GM21381 (cell line): ENCODE data around the gene MRPL36.
"Not testable (repeated sequence)": the region's sequence is repeated elsewhere in the genome, so short reads cannot be mapped to it uniquely, and the experiment has no call there.

Source experiments
- ATAC-seq: cut with Tn5 transposase; IDR thresholded peaks from one replicate; pipeline ENCODE4 v1.9.1; 2021; ENCODE audit warnings: mild to moderate bottlenecking, moderate library complexity; ENCODE audit not compliant: unreplicated experiment

MRPL36 gene

GRCh38 chr5:1815881-1816292, 16.2 kb upstream of the MRPL36 start:
- ATAC-seq: no peak

GRCh38 chr5:1815071-1815786, 15.6 kb upstream of the MRPL36 start:
- ATAC-seq: no peak

- ATAC-seq: no peak
These were observed 14.8 kb upstream of the MRPL36 start for GRCh38 chr5:1814183-1815020.

- no peak for ATAC-seq
These were observed 11.0 kb upstream of the MRPL36 start for GRCh38 chr5:1810581-1811101.

GRCh38 chr5:1809416-1810035, 9.9 kb upstream of the MRPL36 start:
- no peak for ATAC-seq

GRCh38 chr5:1808439-1808838, 8.8 kb upstream of the MRPL36 start:
- ATAC-seq: no peak

GRCh38 chr5:1807451-1808185, 8.0 kb upstream of the MRPL36 start:
- no peak for ATAC-seq

GRCh38 chr5:1806974-1807373, 7.3 kb upstream of the MRPL36 start:
- no peak for ATAC-seq

GRCh38 chr5:1806199-1806598, 6.6 kb upstream of the MRPL36 start:
- ATAC-seq: no peak

GRCh38 chr5:1805736-1806135, 6.1 kb upstream of the MRPL36 start:
- no peak for ATAC-seq

- ATAC-seq: no peak
These were observed 5.7 kb upstream of the MRPL36 start for GRCh38 chr5:1805326-1805725.

GRCh38 chr5:1804001-1804690, 4.5 kb upstream of the MRPL36 start:
- no peak for ATAC-seq

GRCh38 chr5:1803192-1803591, 3.6 kb upstream of the MRPL36 start:
- ATAC-seq: no peak

GRCh38 chr5:1801967-1802295, 2.3 kb upstream of the MRPL36 start:
- ATAC-seq: no peak

GRCh38 chr5:1801222-1801966, 1.8 kb upstream of the MRPL36 start, which contains the start of gene NDUFS6:
TSS of gene NDUFS6 (plus strand) at chr5:1801407. CDS start at chr5:1801418, 11 bp downstream.
- peak; percentile 61 for ATAC-seq

GRCh38 chr5:1800472-1801221, 1.0 kb upstream of the MRPL36 start:
- ATAC-seq: peak; percentile 29

GRCh38 chr5:1799110-1799601, 481 bp downstream of the MRPL36 start:
- ATAC-seq: peak; percentile 21

GRCh38 chr5:1798589-1798988, 1.0 kb downstream of the MRPL36 start:
- not testable (repeated sequence) for ATAC-seq

GRCh38 chr5:1797855-1798254, 1.8 kb downstream of the MRPL36 start:
- ATAC-seq: no peak
